Activated CD4-positive, alpha-beta T cell treated with anti-CD3 and anti-CD28 coated beads, Interleukin-2, amount 10 ng/mL, durations not matched to agents 7 days and 5 days (primary cell): ENCODE data around the gene TPO. TPM values are rescaled to one million over a fixed set of nuclear protein-coding genes. Genes with fewer than 3 reads are reported as not detected.

Experiments
- CTCF ChIA-PET: fragments of 350-600 bp; sonication (Branson Sonifier 250); formaldehyde crosslinking; loops from one replicate; lab custom pipeline; 2021; ENCODE audit warnings: antibody characterized with exemption; lab: Charles Lee
- POLR2A ChIA-PET: fragments of 350-600 bp; sonication (Branson Sonifier 250); formaldehyde crosslinking; loops from one replicate; lab custom pipeline; 2021; ENCODE audit warnings: antibody characterized with exemption; lab: Charles Lee
- DNase-seq: peaks from one replicate; pipeline ENCODE4 v3.0.0-alpha.2; 2020
- H3K27ac Mint-ChIP-seq: one replicate; pipeline ENCODE4 v1.8.0; 2021; ENCODE audit warnings: mild to moderate bottlenecking, moderate library complexity, mixed read lengths
- H3K27me3 Mint-ChIP-seq: one replicate; pipeline ENCODE4 v1.8.0; 2021; ENCODE audit warnings: mixed read lengths
- H3K36me3 Mint-ChIP-seq: one replicate; pipeline ENCODE4 v1.8.0; 2021; ENCODE audit warnings: low read depth, mixed read lengths
- H3K4me1 Mint-ChIP-seq: one replicate; pipeline ENCODE4 v1.8.0; 2021; ENCODE audit warnings: mixed read lengths
- H3K4me3 Mint-ChIP-seq: one replicate; pipeline ENCODE4 v1.8.0; 2021; ENCODE audit warnings: mild to moderate bottlenecking, moderate library complexity, mixed read lengths
- H3K9me3 Mint-ChIP-seq: one replicate; pipeline ENCODE4 v1.8.0; 2021; ENCODE audit warnings: mixed read lengths
- total RNA-seq, 2 experiments: library from RNA; stranded (reverse); gene quantifications; one replicate each; pipeline ENCODE4 v1.2.3, GENCODE V29; 2021

The TPO gene
- total RNA-seq, 2 experiments from 2014 or later = 0.22 TPM; not detected in 1

- no peaks in the 10 kb centered on the region for H3K9me3 Mint-ChIP-seq
- no peak overlapping the region for H3K27ac Mint-ChIP-seq
- no peak for DNase-seq
- no peak overlapping the region for H3K4me3 Mint-ChIP-seq
- no peaks in the 10 kb centered on the region for H3K27me3 Mint-ChIP-seq
- ChIA-PET CTCF (no interaction called here), POLR2A (no interaction called here)
- H3K4me1 Mint-ChIP-seq = peaks cover 8% of the 10 kb centered on the region
- H3K36me3 Mint-ChIP-seq = no peaks in the 10 kb centered on the region
These were observed 81.6 kb downstream of the TPO start for GRCh38 chr2:1494906-1495305.

GRCh38 chr2:1495676-1496358 lies 82.6 kb downstream of the TPO start:
- Mint-ChIP-seq H3K4me1 (peaks cover 8% of the 10 kb centered on the region), H3K9me3 (no peaks in the 10 kb centered on the region), H3K27ac (no peak overlapping the region), H3K4me3 (no peak overlapping the region), H3K27me3 (no peaks in the 10 kb centered on the region), H3K36me3 (no peaks in the 10 kb centered on the region)
- ChIA-PET POLR2A (no interaction called here), CTCF (interaction anchor here (0.5 kb wide), 1 partner anchor 8 kb away, joined by 3 read pairs; no protein-coding TSS in a partner anchor)
- DNase-seq = no peak

- POLR2A ChIA-PET = no interaction called here
- Mint-ChIP-seq H3K9me3 (no peaks in the 10 kb centered on the region), H3K27ac (no peak overlapping the region), H3K36me3 (no peaks in the 10 kb centered on the region), H3K4me1 (peaks cover 8% of the 10 kb centered on the region), H3K27me3 (no peaks in the 10 kb centered on the region), H3K4me3 (no peak overlapping the region)
- CTCF ChIA-PET = no interaction called here
- DNase-seq = no peak
These were observed 83.1 kb downstream of the TPO start for GRCh38 chr2:1496359-1496821.

- H3K27me3 Mint-ChIP-seq = no peaks in the 10 kb centered on the region
- POLR2A ChIA-PET = no interaction called here
- peak overlapping the region; percentile 46 for H3K27ac Mint-ChIP-seq
- no peak overlapping the region for H3K4me3 Mint-ChIP-seq
- peaks cover 8% of the 10 kb centered on the region for H3K4me1 Mint-ChIP-seq
- H3K36me3 Mint-ChIP-seq = no peaks in the 10 kb centered on the region
- no peaks in the 10 kb centered on the region for H3K9me3 Mint-ChIP-seq
- CTCF ChIA-PET = no interaction called here
- no peak for DNase-seq
These were observed 83.9 kb downstream of the TPO start for GRCh38 chr2:1497122-1497611.

GRCh38 chr2:1498176-1498575 lies 84.9 kb downstream of the TPO start:
- no peak overlapping the region for H3K4me3 Mint-ChIP-seq
- H3K9me3 Mint-ChIP-seq = no peaks in the 10 kb centered on the region
- POLR2A ChIA-PET = no interaction called here
- DNase-seq = no peak
- no peaks in the 10 kb centered on the region for H3K27me3 Mint-ChIP-seq
- no peak overlapping the region for H3K27ac Mint-ChIP-seq
- CTCF ChIA-PET = no interaction called here
- no peaks in the 10 kb centered on the region for H3K36me3 Mint-ChIP-seq
- H3K4me1 Mint-ChIP-seq = peaks cover 8% of the 10 kb centered on the region

- ChIA-PET POLR2A (no interaction called here), CTCF (no interaction called here)
- Mint-ChIP-seq H3K4me1 (peaks cover 8% of the 10 kb centered on the region), H3K27ac (peak overlapping the region; percentile 37), H3K27me3 (no peaks in the 10 kb centered on the region), H3K4me3 (no peak overlapping the region), H3K36me3 (no peaks in the 10 kb centered on the region), H3K9me3 (no peaks in the 10 kb centered on the region)
- no peak for DNase-seq
These were observed 86.0 kb downstream of the TPO start for GRCh38 chr2:1499033-1499795.

- Mint-ChIP-seq H3K4me3 (no peak overlapping the region), H3K27ac (no peak overlapping the region), H3K9me3 (no peaks in the 10 kb centered on the region), H3K27me3 (no peaks in the 10 kb centered on the region), H3K4me1 (peaks cover 2% of the 10 kb centered on the region), H3K36me3 (no peaks in the 10 kb centered on the region)
- DNase-seq = no peak
- POLR2A ChIA-PET = no interaction called here
- CTCF ChIA-PET = no interaction called here
These were observed 88.0 kb downstream of the TPO start for GRCh38 chr2:1501038-1501851.

GRCh38 chr2:1501991-1502390 lies 88.7 kb downstream of the TPO start:
- H3K4me3 Mint-ChIP-seq = no peak overlapping the region

GRCh38 chr2:1502891-1503304 lies 89.6 kb downstream of the TPO start:
- Mint-ChIP-seq H3K9me3 (peaks cover 1% of the 10 kb centered on the region), H3K27ac (no peak overlapping the region), H3K4me3 (no peak overlapping the region), H3K27me3 (no peaks in the 10 kb centered on the region), H3K4me1 (no peaks in the 10 kb centered on the region), H3K36me3 (peaks cover 1% of the 10 kb centered on the region)
- no peak for DNase-seq
- ChIA-PET CTCF (no interaction called here), POLR2A (no interaction called here)

More at GRCh38 chr2:1501991-1502390, 88.7 kb downstream of the TPO start:
- Mint-ChIP-seq H3K9me3 (peaks cover 1% of the 10 kb centered on the region), H3K36me3 (peaks cover 1% of the 10 kb centered on the region), H3K27me3 (no peaks in the 10 kb centered on the region), H3K4me1 (no peaks in the 10 kb centered on the region), H3K27ac (no peak overlapping the region)
- CTCF ChIA-PET = no interaction called here
- DNase-seq = no peak
- POLR2A ChIA-PET = no interaction called here

- Mint-ChIP-seq H3K27ac (no peak overlapping the region), H3K4me3 (no peak overlapping the region), H3K27me3 (no peaks in the 10 kb centered on the region), H3K9me3 (peaks cover 1% of the 10 kb centered on the region), H3K36me3 (peaks cover 2% of the 10 kb centered on the region), H3K4me1 (peaks cover 4% of the 10 kb centered on the region)
- POLR2A ChIA-PET = no interaction called here
- DNase-seq = no peak
- CTCF ChIA-PET = no interaction called here
These were observed 90.4 kb downstream of the TPO start for GRCh38 chr2:1503471-1504310.

- peaks cover 4% of the 10 kb centered on the region for H3K9me3 Mint-ChIP-seq
- ChIA-PET POLR2A (no interaction called here), CTCF (no interaction called here)
- DNase-seq = no peak
- H3K4me3 Mint-ChIP-seq = no peak overlapping the region
- H3K4me1 Mint-ChIP-seq = peaks cover 11% of the 10 kb centered on the region
- no peak overlapping the region for H3K27ac Mint-ChIP-seq
- H3K27me3 Mint-ChIP-seq = no peaks in the 10 kb centered on the region
- H3K36me3 Mint-ChIP-seq = peaks cover 8% of the 10 kb centered on the region
These were observed 91.1 kb downstream of the TPO start for GRCh38 chr2:1504311-1504750.

- POLR2A ChIA-PET = no interaction called here
- H3K36me3 Mint-ChIP-seq = peaks cover 8% of the 10 kb centered on the region
- DNase-seq = no peak
- H3K4me3 Mint-ChIP-seq = no peak overlapping the region
- H3K9me3 Mint-ChIP-seq = peaks cover 4% of the 10 kb centered on the region
- H3K27ac Mint-ChIP-seq = no peak overlapping the region
- no peaks in the 10 kb centered on the region for H3K27me3 Mint-ChIP-seq
- peaks cover 18% of the 10 kb centered on the region for H3K4me1 Mint-ChIP-seq
- CTCF ChIA-PET = no interaction called here
These were observed 91.8 kb downstream of the TPO start for GRCh38 chr2:1505031-1505441.
